Measurements from ENCODE around the gene TMEM89.

Gene TMEM89

DNA sequence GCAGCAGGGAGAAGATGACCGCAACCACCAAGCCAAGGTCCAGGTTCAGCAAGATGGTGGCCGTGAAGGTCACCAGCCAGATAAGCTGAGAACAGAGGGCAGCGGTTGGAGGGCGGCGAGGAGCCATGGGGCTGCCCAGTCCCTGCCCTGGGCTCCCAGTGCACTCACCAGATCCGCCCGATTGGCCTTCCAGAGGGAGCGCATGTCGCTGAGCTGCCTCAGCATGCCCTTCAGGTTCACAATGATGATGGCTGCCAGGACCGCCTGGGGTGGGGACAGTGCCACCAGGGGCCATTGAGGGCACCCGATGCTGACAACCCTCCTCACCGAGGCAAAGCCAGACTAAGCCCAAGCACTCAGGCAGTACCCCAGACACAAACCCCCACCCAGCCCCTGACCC is 8.3 kb upstream of the TMEM89 start:
- no peak for DNase-seq
- no peak overlapping the region for H3K4me3 ChIP-seq
- TF ChIP-seq, protein P1, sequence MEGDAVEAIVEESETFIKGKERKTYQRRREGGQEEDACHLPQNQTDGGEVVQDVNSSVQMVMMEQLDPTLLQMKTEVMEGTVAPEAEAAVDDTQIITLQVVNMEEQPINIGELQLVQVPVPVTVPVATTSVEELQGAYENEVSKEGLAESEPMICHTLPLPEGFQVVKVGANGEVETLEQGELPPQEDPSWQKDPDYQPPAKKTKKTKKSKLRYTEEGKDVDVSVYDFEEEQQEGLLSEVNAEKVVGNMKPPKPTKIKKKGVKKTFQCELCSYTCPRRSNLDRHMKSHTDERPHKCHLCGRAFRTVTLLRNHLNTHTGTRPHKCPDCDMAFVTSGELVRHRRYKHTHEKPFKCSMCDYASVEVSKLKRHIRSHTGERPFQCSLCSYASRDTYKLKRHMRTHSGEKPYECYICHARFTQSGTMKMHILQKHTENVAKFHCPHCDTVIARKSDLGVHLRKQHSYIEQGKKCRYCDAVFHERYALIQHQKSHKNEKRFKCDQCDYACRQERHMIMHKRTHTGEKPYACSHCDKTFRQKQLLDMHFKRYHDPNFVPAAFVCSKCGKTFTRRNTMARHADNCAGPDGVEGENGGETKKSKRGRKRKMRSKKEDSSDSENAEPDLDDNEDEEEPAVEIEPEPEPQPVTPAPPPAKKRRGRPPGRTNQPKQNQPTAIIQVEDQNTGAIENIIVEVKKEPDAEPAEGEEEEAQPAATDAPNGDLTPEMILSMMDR (IDR thresholded peaks at IDR 0.05), result no peak
- H3K36me3 ChIP-seq, result peaks cover 85 to 89% (median 85%) of the 10 kb centered on the region in 3 donors
- intact Hi-C loops (cut with DNase I; ENCODE audit: low total_unique reads), result loop anchor here (10.0 kb wide), 1 partner anchor 165 kb away; a partner anchor contains a TSS
- no peaks in the 10 kb centered on the region for H3K9me3 ChIP-seq
- no peaks in the 10 kb centered on the region for H3K27me3 ChIP-seq
- H3K27ac ChIP-seq, result no peak overlapping the region
- H3K4me1 ChIP-seq, result peaks cover 0 to 35% (median 27%) of the 10 kb centered on the region in 4 donors

DNA sequence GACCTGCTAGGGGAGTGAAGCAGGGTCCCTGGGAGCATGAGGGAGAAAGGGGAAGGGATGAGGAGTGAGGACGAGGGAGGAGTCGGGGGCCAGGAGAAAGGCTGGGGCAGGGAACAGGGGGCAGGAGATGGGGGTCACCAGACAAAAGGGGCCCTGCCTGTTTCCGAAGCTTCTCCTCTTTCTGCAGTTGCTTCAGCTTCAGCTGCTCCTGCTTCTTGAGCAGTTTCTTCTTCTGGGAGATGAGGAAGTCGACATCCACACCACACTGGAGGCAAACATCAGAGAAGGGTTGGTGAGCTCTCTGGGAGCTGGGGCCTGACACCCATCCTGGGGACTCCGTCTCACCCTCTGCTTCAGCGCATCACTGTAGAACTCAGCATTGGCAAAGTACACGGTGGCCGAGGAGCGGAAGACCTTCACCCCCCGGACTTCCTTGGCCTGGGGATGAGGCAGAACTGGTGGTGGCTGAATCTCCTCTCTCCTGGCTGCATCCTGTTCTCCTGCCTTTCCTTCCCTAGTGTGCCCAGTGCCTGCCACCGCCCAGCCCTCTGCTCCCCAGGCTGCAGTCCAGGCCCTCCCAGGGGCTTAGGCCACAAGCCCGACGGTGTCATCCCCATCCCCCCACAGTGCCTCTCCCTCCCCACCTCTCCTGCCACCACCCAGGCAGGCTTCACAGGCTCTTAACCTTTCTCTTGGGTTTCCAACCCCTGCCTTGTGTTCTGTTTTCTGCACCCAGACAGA is 6.9 kb upstream of the TMEM89 start:
- Histone ChIP-seq H3K4me3 (no peak overlapping the region), H3K36me3 (peaks cover 95 to 100% (median 98%) of the 10 kb centered on the region in 3 donors), H3K4me1 (peaks cover 0 to 23% (median 16%) of the 10 kb centered on the region in 4 donors), H3K27me3 (no peaks in the 10 kb centered on the region), H3K9me3 (no peaks in the 10 kb centered on the region), H3K27ac (no peak overlapping the region)
- TF ChIP-seq, protein P1 (IDR thresholded peaks at IDR 0.05), result no peak
- intact Hi-C loops (cut with DNase I; ENCODE audit: low total_unique reads), result no loop called here
- no peak for DNase-seq

DNA sequence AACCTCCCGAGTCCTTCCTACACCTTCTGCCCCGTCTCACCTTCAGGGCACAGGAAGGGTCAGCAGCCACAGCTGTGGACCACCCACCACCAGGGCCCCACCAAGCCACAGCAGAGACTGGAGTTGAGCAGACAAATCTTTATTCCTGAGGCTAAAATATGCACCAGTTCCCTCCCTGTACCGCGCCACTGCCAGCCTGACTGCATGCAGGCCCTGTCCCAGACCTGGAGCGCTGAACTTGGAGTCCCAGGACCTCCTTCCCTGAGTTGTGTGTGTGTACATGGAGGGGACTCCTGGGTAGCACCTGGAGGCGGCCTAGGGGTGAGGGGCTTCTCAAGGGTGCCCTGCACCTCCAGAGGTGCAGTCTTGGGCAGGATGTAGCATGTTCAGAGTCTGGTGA is 4.0 kb upstream of the TMEM89 start:
- Histone ChIP-seq H3K4me3 (no peak overlapping the region), H3K27ac (no peak overlapping the region), H3K36me3 (peaks cover 76 to 89% (median 82%) of the 10 kb centered on the region in 3 donors), H3K9me3 (no peaks in the 10 kb centered on the region), H3K27me3 (no peaks in the 10 kb centered on the region), H3K4me1 (peaks cover 0 to 10% (median 8%) of the 10 kb centered on the region in 4 donors)
- intact Hi-C loops (cut with DNase I; ENCODE audit: low total_unique reads), result no loop called here
- TF ChIP-seq, protein P1 (IDR thresholded peaks at IDR 0.05), result no peak
- DNase-seq, result no peak

DNA sequence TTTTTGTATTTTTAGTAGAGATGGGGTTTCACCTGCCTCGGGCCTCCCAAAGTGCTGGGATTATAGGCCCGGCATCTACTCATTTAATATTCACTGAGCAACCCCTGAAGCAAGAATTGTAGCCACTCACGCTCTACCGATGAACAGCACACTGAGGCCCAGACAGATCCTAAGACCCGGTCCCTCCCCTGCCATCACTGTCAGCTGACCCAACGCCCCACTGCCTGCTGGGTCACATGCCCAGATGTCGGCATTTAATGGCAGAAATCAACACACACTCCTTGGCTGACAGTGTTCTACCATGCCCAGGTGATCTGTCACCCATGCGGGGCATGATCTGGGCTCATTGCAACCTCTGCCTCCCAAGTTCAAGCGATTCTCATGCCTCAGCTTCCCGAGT is 3.2 kb upstream of the TMEM89 start:
- Histone ChIP-seq H3K9me3 (no peaks in the 10 kb centered on the region), H3K4me3 (no peak overlapping the region), H3K36me3 (peaks cover 68 to 80% (median 73%) of the 10 kb centered on the region in 3 donors), H3K4me1 (peaks cover 0 to 19% (median 16%) of the 10 kb centered on the region in 4 donors), H3K27ac (no peak overlapping the region), H3K27me3 (no peaks in the 10 kb centered on the region)
- intact Hi-C loops (cut with DNase I; ENCODE audit: low total_unique reads), result no loop called here
- no peak for DNase-seq
- TF ChIP-seq, protein P1 (IDR thresholded peaks at IDR 0.05), result no peak

DNA sequence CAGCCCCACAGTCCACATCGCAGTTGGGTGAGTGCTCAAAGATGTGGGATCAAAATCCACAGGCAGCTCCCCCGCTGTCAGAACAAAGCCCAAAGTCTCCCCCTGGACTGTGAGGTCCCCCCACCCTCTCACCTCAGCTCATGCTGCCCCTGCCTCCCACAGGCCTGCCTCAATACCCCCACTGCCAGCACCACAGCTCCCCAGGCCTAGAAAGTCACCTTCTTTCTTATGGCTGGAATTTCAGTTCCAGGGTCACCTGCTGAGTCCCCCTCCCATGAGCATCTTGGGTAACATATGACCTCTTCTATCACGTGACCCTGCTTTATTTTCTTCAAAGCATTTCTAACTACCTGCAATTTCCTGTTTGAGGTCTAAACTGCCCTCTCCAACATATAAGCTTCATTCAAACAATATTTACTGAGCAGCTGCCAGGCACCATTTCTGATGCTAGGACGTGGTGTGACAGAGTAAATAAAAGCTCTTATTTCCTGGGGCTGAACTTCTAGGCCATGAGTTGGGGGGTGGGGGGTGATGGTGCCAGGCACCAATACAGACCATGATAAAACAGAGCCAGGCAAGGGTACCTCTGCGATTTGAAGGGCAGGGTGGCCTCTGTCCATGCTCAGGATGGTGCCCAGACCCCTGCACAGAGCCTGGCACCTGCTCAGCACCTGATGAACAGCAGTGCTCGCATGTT is 2.4 kb upstream of the TMEM89 start:
- no peak overlapping the region for H3K27ac ChIP-seq
- intact Hi-C loops (cut with DNase I; ENCODE audit: low total_unique reads), result no loop called here
- no peaks in the 10 kb centered on the region for H3K9me3 ChIP-seq
- H3K4me3 ChIP-seq, result no peak overlapping the region
- H3K36me3 ChIP-seq, result peaks cover 60 to 73% (median 66%) of the 10 kb centered on the region in 3 donors
- TF ChIP-seq, protein P1 (IDR thresholded peaks at IDR 0.05), result no peak
- peaks cover 0 to 26% (median 24%) of the 10 kb centered on the region in 4 donors for H3K4me1 ChIP-seq
- H3K27me3 ChIP-seq, result no peaks in the 10 kb centered on the region
- DNase-seq, result no peak
